GM12878 (cell line): ENCODE results near the gene KCNK5. TPM values are rescaled to one million over a fixed set of nuclear protein-coding genes. Genes with fewer than 3 reads are reported as not detected.

ENCODE experiments used
- ATAC-seq: fragments of 200-7000 bp; cut with Tn5 transposase; 3 replicates; pipeline ENCODE4 v1.9.1; 2020; ENCODE audit warnings: mild to moderate bottlenecking, moderate library complexity
- BruUV-seq: library from RNA; stranded (reverse); fragments of 400-500 nt; replicated peaks from 2 replicates; lab custom pipeline; 2021; lab: Mats Ljungman, UMichigan
- CTCF ChIA-PET: fragments of 300-600 bp; sonication (Branson Sonifier 250); formaldehyde crosslinking; extraction: SDS; loops from one replicate; lab custom pipeline; 2021; ENCODE audit warnings: inconsistent platforms; lab: Yijun Ruan, JAX
- POLR2A ChIA-PET: fragments of 350-600 bp; formaldehyde crosslinking; extraction: SDS; loops from one replicate; lab custom pipeline; 2021; ENCODE audit warnings: inconsistent platforms; lab: Charles Lee
- RAD21 ChIA-PET: fragments of 300-600 bp; sonication (Branson Sonifier 250); formaldehyde crosslinking; loops from one replicate; lab custom pipeline; 2023; ENCODE audit warnings: antibody characterized with exemption; ENCODE audit not compliant: unreplicated experiment; lab: Charles Lee
- SMC1A ChIA-PET: fragments of 300-600 bp; sonication (Branson Sonifier 250); formaldehyde crosslinking; loops from one replicate; lab custom pipeline; 2023; ENCODE audit not compliant: unreplicated experiment, uncharacterized antibody; lab: Charles Lee
- DNase-seq: peaks from one replicate; pipeline ENCODE4 v3.0.0-alpha.2; 2011; ENCODE audit warnings: low read depth, low spot score
- FAIRE-seq: peaks from 3 replicates; lab custom pipeline; 2011; peaks lifted over from hg19 to GRCh38; lab: Jason Lieb, UNC
- H2AFZ ChIP-seq: 2 replicates; pipeline ENCODE4 v1.6.0; 2011; ENCODE audit warnings: low read depth, low read length, control low read depth; ENCODE audit not compliant: control insufficient read depth
- H3K27ac ChIP-seq: 2 replicates; pipeline ENCODE4 v1.5.1; 2011; ENCODE audit warnings: control low read depth; ENCODE audit not compliant: control insufficient read depth, insufficient read depth
- H3K27me3 ChIP-seq, 2 experiments: replicated peaks in 1 of 2; 2 replicates each; pipeline versions ENCODE4 v1.6.0 to v1.6.1; 2011; ENCODE audit warnings: low read length in 1 of 2; ENCODE audit not compliant: control insufficient read depth in 2 of 2, insufficient read depth in 2 of 2
- H3K36me3 ChIP-seq, 2 experiments: 2 replicates each; pipeline ENCODE4 v1.5.1; 2011; ENCODE audit warnings: low read length in 1 of 2; ENCODE audit not compliant: control insufficient read depth in 2 of 2, insufficient read depth in 2 of 2
- H3K4me1 ChIP-seq: 2 replicates; pipeline ENCODE4 v1.6.1; 2011; ENCODE audit warnings: mild to moderate bottlenecking, low read length, moderate library complexity, mixed read lengths; ENCODE audit not compliant: control insufficient read depth, insufficient read depth
- H3K4me2 ChIP-seq: 2 replicates; pipeline ENCODE4 v1.6.0; 2011; ENCODE audit warnings: control low read depth; ENCODE audit not compliant: control insufficient read depth, insufficient read depth
- H3K4me3 ChIP-seq: fragments of 200-600 bp; sonication (generic); 2 replicates; pipeline ENCODE4 v1.5.1; 2016
- H3K79me2 ChIP-seq: 2 replicates; pipeline ENCODE4 v1.6.0; 2011; ENCODE audit warnings: low read length; ENCODE audit not compliant: control insufficient read depth, insufficient read depth
- H3K9ac ChIP-seq: 2 replicates; pipeline ENCODE4 v1.8.0; 2011; ENCODE audit warnings: low read length, control low read depth, mixed read lengths; ENCODE audit not compliant: control insufficient read depth, insufficient read depth
- H3K9me3 ChIP-seq: replicated peaks from 3 replicates; pipeline ENCODE4 v1.5.1; 2011; ENCODE audit warnings: mild to moderate bottlenecking, low read length; ENCODE audit not compliant: control insufficient read depth, insufficient read depth
- H4K20me1 ChIP-seq: 2 replicates; pipeline ENCODE4 v1.6.0; 2011; ENCODE audit not compliant: control insufficient read depth, insufficient read depth
- ASH2L ChIP-seq: fragments of 300-600, 200-600 bp; sonication (generic); IDR thresholded peaks from 2 replicates; pipeline ENCODE4 v1.6.1; 2017; ENCODE audit warnings: low read depth, mild to moderate bottlenecking, borderline replicate concordance
- ATF7 ChIP-seq: fragments of 450-650 bp; IDR thresholded peaks from 2 replicates; pipeline ENCODE4 v1.6.1; 2016; ENCODE audit warnings: low read depth, mild to moderate bottlenecking
- BHLHE40 ChIP-seq, 2 experiments: fragments of 450-650 bp in 1 of 2; IDR thresholded peaks; 2 replicates each; pipeline ENCODE4 v1.6.1; 2011 to 2017; ENCODE audit warnings: low read depth in 2 of 2, borderline replicate concordance in 1 of 2, improper control_type of control experiment in 1 of 2, low read length in 1 of 2, mild to moderate bottlenecking in 1 of 2
- EED ChIP-seq: sonication (generic); IDR thresholded peaks from 2 replicates; pipeline ENCODE4 v1.6.1; 2016; ENCODE audit warnings: antibody characterized with exemption, low read depth
- EP300 ChIP-seq, 2 experiments: fragments of 150-350 bp in 1 of 2; IDR thresholded peaks; 2 replicates each; pipeline ENCODE4 v1.6.1; 2011 to 2012; ENCODE audit warnings: low read depth in 2 of 2, low read length in 2 of 2, borderline replicate concordance in 1 of 2, improper control_type of control experiment in 1 of 2, inconsistent platforms in 1 of 2; ENCODE audit not compliant: control insufficient read depth in 1 of 2
- GATAD2B ChIP-seq: fragments of 450-650 bp; conservative IDR thresholded peaks from 2 replicates; pipeline ENCODE4 v1.6.1; 2017; ENCODE audit warnings: low read depth, mild to moderate bottlenecking, moderate library complexity
- HDAC2 ChIP-seq: fragments of 200-600 bp; sonication (generic); IDR thresholded peaks from 2 replicates; pipeline ENCODE4 v1.6.1; 2017
- KDM1A ChIP-seq: fragments of 200-600 bp; sonication (generic); IDR thresholded peaks from 2 replicates; pipeline ENCODE4 v1.6.1; 2016; ENCODE audit warnings: borderline replicate concordance
- POLR2AphosphoS2 ChIP-seq: IDR thresholded peaks from 2 replicates; pipeline ENCODE4 v1.6.1; 2011; ENCODE audit warnings: low read depth, mild to moderate bottlenecking, low read length, improper control_type of control experiment, moderate library complexity
- POLR2AphosphoS5 ChIP-seq: IDR thresholded peaks from 2 replicates; pipeline ENCODE4 v1.6.1; 2011; ENCODE audit warnings: mild to moderate bottlenecking, low read length, inconsistent platforms
- RCOR1 ChIP-seq: conservative IDR thresholded peaks from 2 replicates; pipeline ENCODE4 v1.6.1; 2012; ENCODE audit warnings: low read depth, low read length, improper control_type of control experiment
- SPI1 ChIP-seq: IDR thresholded peaks from 2 replicates; pipeline ENCODE4 v1.6.1; 2011; ENCODE audit warnings: low read depth, mild to moderate bottlenecking, low read length, moderate library complexity, borderline replicate concordance; ENCODE audit not compliant: insufficient read depth
- WGBS: methylation state at CpG from one replicate; pipeline ENCODE4 v1.1.6; 2016; ENCODE audit warnings: low lambda C conversion rate; ENCODE audit not compliant: insufficient replicate concordance, insufficient coverage; ENCODE audit errors: missing lambda C conversion rate; 5-methylcytosine and 5-hydroxymethylcytosine counted together
- in situ Hi-C: fragments of 300-500 bp; cut with MboI; formaldehyde crosslinking; loops from 9 replicates; pipeline ENCODE4 v1.14.3; 2018; ENCODE audit warnings: mixed read lengths
- intact Hi-C: fragments of 100-400 bp; cut with micrococcal nuclease; formaldehyde crosslinking; loops from one replicate; pipeline ENCODE4 v1.14.2; 2022; ENCODE audit not compliant: unreplicated experiment
- polyA plus RNA-seq, 11 experiments: library from polyadenylated mRNA; depleted of rRNA in 4 of 11; unstranded in 6 of 11; stranded (reverse) in 5 of 11; fragments of >200 nt; fragmentation: Nextera tagmentation in 4 of 11; fragmentation: Illumina TruSeq in 1 of 11; extraction: Ambion mirVana in 4 of 11; extraction: Trizol in 1 of 11; gene quantifications; 1 replicate in 1 of 11; 2 replicates in 10 of 11; pipeline versions ENCODE4 v1.2.1 to v1.2.3, GENCODE V29; 2011 to 2016; ENCODE audit warnings: inconsistent platforms in 2 of 11, missing spikeins in 2 of 11, low read depth in 1 of 11
- total RNA-seq, 4 experiments: library from RNA; depleted of rRNA in 3 of 4; stranded (reverse); fragments of >200 nt in 3 of 4; fragmentation: Illumina TruSeq in 1 of 4; extraction: Trizol in 1 of 4; gene quantifications; 2 replicates each; pipeline versions ENCODE4 v1.2.1 to v1.2.3, GENCODE V29; 2013 to 2021
- TF ChIP-seq, protein P1 (sequence below): fragments of 450-650 bp; IDR thresholded peaks from 2 replicates; pipeline ENCODE4 v1.6.1; 2016; ENCODE audit warnings: mild to moderate bottlenecking
- TF ChIP-seq, protein P2 (sequence below): fragments of 450-650 bp; IDR thresholded peaks from 2 replicates; pipeline ENCODE4 v1.6.1; 2017; ENCODE audit warnings: mild to moderate bottlenecking, moderate library complexity
- TF ChIP-seq, protein P3 (sequence below): fragments of 450-650 bp; IDR thresholded peaks from 2 replicates; pipeline ENCODE4 v1.6.1; 2017; ENCODE audit warnings: borderline replicate concordance

KCNK5 gene
- total and polyA plus RNA-seq, 10 of the 15 experiments (the other 5 are each of a cell fraction or from before 2014, with no cell fraction given) = 0.11 to 4.2 (median 2.1) TPM

DNA sequence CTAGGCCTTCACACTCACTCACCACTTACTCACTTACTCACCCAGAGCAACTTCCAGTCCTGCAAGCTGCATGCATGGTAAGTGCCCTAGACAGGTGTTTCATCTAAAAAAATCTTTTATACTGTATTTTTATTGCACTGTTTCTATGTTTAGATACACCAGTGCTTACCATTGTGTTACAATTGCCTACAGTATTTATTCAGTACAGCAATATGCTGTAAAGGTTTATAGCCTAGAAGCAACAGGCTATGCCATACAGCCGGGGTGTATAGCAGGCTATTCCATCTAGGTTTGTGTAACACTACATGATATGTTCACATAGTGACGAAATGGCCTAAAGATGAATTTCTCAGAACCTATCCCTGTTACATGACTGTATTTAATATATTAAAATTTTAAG lies 37.1 kb upstream of the KCNK5 start (continued):
- TF ChIP-seq, protein P1, sequence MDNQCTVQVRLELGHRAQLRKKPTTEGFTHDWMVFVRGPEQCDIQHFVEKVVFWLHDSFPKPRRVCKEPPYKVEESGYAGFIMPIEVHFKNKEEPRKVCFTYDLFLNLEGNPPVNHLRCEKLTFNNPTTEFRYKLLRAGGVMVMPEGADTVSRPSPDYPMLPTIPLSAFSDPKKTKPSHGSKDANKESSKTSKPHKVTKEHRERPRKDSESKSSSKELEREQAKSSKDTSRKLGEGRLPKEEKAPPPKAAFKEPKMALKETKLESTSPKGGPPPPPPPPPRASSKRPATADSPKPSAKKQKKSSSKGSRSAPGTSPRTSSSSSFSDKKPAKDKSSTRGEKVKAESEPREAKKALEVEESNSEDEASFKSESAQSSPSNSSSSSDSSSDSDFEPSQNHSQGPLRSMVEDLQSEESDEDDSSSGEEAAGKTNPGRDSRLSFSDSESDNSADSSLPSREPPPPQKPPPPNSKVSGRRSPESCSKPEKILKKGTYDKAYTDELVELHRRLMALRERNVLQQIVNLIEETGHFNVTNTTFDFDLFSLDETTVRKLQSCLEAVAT = no peak
- TF ChIP-seq KDM1A (no peak), ATF7 (no peak), BHLHE40 (IDR thresholded peaks at IDR 0.05; ENCODE audit: borderline replicate concordance in 1 of 2, low read depth in 2 of 2, low read length in 1 of 2) (no peak), POLR2AphosphoS2 (no peak)
- TF ChIP-seq, all 136 proteins: peak for 0

DNA sequence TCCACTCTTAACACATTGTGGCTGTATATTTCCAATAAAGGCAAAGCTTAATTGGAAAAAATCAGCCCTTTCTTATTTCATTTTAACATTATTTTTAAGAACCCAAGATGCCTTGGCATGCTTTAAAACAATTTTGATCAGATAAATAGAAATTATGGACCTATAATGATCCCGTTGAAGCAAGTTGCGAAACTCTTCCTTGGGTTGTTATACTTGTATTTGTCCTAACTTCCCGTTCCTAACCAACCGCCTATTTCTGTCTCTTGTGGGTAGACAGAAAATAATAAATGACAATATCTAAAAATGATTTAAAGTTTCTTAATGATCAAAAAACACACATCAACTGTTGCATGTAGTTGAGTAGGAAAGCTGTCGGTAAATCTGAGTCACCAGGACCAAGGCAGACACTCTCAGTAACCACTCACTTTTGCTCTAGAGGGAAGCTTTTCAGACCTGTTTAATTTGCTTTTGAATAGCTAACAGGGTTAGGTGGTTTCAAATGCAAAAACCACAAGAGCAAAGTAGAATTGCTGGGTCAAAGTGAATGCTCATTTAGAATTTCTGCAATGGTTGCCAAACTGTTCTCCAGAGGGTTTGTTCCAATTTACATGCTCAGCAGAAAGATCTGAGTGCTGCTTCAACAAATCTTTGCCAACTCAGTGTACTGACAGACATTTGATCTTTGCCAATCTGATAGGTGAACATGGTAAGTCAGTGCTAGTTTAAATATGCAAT lies 34.2 kb upstream of the KCNK5 start:
- ChIA-PET SMC1A (interaction anchor here (1.4 kb wide), 2 partner anchors 28 to 266 kb away, joined by 3 to 4 read pairs; no protein-coding TSS in a partner anchor), RAD21 (interaction anchor here (1.0 kb wide), 1 partner anchor 73 kb away, joined by 3 read pairs; no protein-coding TSS in a partner anchor), CTCF (interaction anchor here (1.2 kb wide), 1 partner anchor 47 kb away, joined by 3 read pairs; no protein-coding TSS in a partner anchor), POLR2A (interaction anchor here (0.7 kb wide), 1 partner anchor 18 kb away, joined by 3 read pairs; no protein-coding TSS in a partner anchor)
- Histone ChIP-seq H3K4me2 (no peak overlapping the region), H2AFZ (no peak overlapping the region), H3K9ac (no peak overlapping the region), H3K27ac (no peak overlapping the region), H3K27me3 (peaks cover 0 to 2% of the 10 kb centered on the region in 2 experiments; a peak in 2 of 4 replicates), H3K9me3 (no peaks in the 10 kb centered on the region), H3K4me3 (no peak overlapping the region), H3K4me1 (no peaks in the 10 kb centered on the region), H3K36me3 (no peaks in the 10 kb centered on the region), H3K79me2 (no peaks in the 10 kb centered on the region), H4K20me1 (no peaks in the 10 kb centered on the region)
- no TSS peak for BruUV-seq
- ATAC-seq = no peak
- FAIRE-seq = no peak
- whole genome bisulfite sequencing = 20% methylated on average over 5 of the region's 5 CpGs
- DNase-seq = no peak
- intact Hi-C loops (no loop called here), in situ Hi-C loops (no loop called here)
- TF ChIP-seq, protein P2, sequence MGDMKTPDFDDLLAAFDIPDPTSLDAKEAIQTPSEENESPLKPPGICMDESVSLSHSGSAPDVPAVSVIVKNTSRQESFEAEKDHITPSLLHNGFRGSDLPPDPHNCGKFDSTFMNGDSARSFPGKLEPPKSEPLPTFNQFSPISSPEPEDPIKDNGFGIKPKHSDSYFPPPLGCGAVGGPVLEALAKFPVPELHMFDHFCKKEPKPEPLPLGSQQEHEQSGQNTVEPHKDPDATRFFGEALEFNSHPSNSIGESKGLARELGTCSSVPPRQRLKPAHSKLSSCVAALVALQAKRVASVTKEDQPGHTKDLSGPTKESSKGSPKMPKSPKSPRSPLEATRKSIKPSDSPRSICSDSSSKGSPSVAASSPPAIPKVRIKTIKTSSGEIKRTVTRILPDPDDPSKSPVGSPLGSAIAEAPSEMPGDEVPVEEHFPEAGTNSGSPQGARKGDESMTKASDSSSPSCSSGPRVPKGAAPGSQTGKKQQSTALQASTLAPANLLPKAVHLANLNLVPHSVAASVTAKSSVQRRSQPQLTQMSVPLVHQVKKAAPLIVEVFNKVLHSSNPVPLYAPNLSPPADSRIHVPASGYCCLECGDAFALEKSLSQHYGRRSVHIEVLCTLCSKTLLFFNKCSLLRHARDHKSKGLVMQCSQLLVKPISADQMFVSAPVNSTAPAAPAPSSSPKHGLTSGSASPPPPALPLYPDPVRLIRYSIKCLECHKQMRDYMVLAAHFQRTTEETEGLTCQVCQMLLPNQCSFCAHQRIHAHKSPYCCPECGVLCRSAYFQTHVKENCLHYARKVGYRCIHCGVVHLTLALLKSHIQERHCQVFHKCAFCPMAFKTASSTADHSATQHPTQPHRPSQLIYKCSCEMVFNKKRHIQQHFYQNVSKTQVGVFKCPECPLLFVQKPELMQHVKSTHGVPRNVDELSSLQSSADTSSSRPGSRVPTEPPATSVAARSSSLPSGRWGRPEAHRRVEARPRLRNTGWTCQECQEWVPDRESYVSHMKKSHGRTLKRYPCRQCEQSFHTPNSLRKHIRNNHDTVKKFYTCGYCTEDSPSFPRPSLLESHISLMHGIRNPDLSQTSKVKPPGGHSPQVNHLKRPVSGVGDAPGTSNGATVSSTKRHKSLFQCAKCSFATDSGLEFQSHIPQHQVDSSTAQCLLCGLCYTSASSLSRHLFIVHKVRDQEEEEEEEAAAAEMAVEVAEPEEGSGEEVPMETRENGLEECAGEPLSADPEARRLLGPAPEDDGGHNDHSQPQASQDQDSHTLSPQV = no peak
- no peak for TF ChIP-seq POLR2AphosphoS5
- TF ChIP-seq RCOR1 = no peak
- no peak for TF ChIP-seq GATAD2B
- TF ChIP-seq, protein P3, sequence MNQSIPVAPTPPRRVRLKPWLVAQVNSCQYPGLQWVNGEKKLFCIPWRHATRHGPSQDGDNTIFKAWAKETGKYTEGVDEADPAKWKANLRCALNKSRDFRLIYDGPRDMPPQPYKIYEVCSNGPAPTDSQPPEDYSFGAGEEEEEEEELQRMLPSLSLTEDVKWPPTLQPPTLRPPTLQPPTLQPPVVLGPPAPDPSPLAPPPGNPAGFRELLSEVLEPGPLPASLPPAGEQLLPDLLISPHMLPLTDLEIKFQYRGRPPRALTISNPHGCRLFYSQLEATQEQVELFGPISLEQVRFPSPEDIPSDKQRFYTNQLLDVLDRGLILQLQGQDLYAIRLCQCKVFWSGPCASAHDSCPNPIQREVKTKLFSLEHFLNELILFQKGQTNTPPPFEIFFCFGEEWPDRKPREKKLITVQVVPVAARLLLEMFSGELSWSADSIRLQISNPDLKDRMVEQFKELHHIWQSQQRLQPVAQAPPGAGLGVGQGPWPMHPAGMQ = no peak
- no peak for TF ChIP-seq EP300 (IDR thresholded peaks at IDR 0.05; ENCODE audit: borderline replicate concordance in 1 of 2, control insufficient read depth in 1 of 2, low read depth in 2 of 2, low read length in 2 of 2)
- TF ChIP-seq HDAC2 = no peak
- TF ChIP-seq SPI1 = no peak
- no peak for TF ChIP-seq EED
- no peak for TF ChIP-seq ASH2L
